BE2C (cell line): ENCODE data around the gene CCNB2.

ENCODE experiments used
- DNase-seq: peaks from one replicate; pipeline ENCODE4 v3.0.0-alpha.2; 2020
- H3K27me3 ChIP-seq: fragments of 250-450 bp; sonication (Bioruptor Pico); 2 replicates; pipeline ENCODE4 v1.5.1; 2020; ENCODE audit warnings: mild to moderate bottlenecking
- H3K36me3 ChIP-seq: fragments of 250-450 bp; sonication (Bioruptor Pico); 2 replicates; pipeline ENCODE4 v1.5.1; 2020; ENCODE audit warnings: mild to moderate bottlenecking
- H3K4me1 ChIP-seq: fragments of 250-450 bp; sonication (Bioruptor Pico); 2 replicates; pipeline ENCODE4 v1.5.1; 2020
- H3K4me3 ChIP-seq: 2 replicates; pipeline ENCODE4 v1.5.1; 2011; ENCODE audit warnings: low read depth, low read length
- H3K9me3 ChIP-seq: fragments of 250-450 bp; sonication (Bioruptor Pico); 2 replicates; pipeline ENCODE4 v1.5.1; 2020
- TF ChIP-seq, protein P1 (sequence below): IDR thresholded peaks from 2 replicates; pipeline ENCODE4 v1.5.1; 2012; ENCODE audit warnings: mild to moderate bottlenecking, low read depth, low read length

Gene CCNB2

DNA sequence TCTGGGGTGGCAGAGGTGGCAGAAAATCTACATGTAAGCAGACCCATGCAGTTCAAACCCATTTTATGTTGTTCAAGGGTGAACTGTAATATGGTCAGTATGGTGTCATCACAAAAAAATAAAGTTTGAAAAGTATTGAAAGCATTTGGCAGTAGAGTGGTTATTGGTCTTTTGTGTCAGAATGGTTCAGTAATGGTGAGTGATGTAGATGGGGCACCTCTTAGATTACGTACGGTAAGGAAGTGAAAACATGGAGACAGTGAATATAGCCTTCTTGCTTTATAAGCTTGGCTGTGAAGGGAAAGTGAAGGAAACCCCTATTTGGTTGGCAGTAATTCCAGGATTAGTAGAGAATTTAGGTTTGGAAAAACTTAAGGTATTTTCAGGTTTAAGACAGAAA lies 17.2 kb upstream of the CCNB2 start:
- TF ChIP-seq, protein P1, sequence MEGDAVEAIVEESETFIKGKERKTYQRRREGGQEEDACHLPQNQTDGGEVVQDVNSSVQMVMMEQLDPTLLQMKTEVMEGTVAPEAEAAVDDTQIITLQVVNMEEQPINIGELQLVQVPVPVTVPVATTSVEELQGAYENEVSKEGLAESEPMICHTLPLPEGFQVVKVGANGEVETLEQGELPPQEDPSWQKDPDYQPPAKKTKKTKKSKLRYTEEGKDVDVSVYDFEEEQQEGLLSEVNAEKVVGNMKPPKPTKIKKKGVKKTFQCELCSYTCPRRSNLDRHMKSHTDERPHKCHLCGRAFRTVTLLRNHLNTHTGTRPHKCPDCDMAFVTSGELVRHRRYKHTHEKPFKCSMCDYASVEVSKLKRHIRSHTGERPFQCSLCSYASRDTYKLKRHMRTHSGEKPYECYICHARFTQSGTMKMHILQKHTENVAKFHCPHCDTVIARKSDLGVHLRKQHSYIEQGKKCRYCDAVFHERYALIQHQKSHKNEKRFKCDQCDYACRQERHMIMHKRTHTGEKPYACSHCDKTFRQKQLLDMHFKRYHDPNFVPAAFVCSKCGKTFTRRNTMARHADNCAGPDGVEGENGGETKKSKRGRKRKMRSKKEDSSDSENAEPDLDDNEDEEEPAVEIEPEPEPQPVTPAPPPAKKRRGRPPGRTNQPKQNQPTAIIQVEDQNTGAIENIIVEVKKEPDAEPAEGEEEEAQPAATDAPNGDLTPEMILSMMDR, result no peak
- Histone ChIP-seq H3K36me3 (peaks cover 62% of the 10 kb centered on the region), H3K4me1 (no peaks in the 10 kb centered on the region), H3K4me3 (no peak overlapping the region), H3K9me3 (no peaks in the 10 kb centered on the region; the same call in 1 of the 2 replicates), H3K27me3 (no peaks in the 10 kb centered on the region)
- no peak for DNase-seq

DNA sequence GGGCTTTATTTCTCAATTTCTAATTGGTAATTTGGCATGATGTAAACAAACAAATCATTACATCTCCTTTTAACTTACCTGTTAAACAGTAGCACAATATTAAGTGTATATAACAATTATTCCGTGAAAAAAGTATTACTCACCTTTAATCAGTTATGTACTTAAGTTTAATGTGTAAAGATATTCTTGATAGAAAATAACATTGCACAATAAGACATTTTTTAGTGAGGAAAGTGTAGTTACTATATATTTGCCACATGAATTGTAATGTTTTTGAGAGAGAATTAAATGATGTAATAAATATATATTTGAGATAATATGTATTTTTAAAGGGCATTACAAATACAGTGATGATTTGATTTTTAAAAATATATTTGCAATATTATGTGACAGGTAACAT lies 10.9 kb upstream of the CCNB2 start:
- DNase-seq, result no peak
- TF ChIP-seq, protein P1, result no peak
- H3K4me1 ChIP-seq, result no peaks in the 10 kb centered on the region
- no peak overlapping the region for H3K4me3 ChIP-seq
- H3K36me3 ChIP-seq, result peaks cover 59% of the 10 kb centered on the region
- H3K27me3 ChIP-seq, result no peaks in the 10 kb centered on the region
- H3K9me3 ChIP-seq, result no peaks in the 10 kb centered on the region

DNA sequence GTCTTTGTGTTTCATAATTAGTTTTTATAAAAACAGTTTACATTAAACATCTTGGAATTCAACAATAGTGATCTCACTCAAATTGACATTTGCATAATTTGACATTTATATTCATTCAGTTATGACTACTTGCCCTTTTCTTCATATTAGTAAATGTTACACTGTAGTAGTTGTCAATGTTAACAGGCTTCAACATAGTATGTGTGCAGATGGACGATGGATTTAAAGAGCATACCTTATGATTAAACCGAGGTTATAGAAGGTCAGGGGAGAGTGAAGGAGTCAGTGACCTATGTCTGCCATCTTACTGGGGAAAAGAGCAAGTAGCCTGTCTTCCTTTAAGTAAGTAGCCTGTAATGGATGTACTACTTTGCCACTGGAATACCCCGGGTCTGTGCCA lies 8.5 kb upstream of the CCNB2 start:
- Histone ChIP-seq H3K27me3 (no peaks in the 10 kb centered on the region), H3K36me3 (peaks cover 40% of the 10 kb centered on the region), H3K9me3 (no peaks in the 10 kb centered on the region)

DNA sequence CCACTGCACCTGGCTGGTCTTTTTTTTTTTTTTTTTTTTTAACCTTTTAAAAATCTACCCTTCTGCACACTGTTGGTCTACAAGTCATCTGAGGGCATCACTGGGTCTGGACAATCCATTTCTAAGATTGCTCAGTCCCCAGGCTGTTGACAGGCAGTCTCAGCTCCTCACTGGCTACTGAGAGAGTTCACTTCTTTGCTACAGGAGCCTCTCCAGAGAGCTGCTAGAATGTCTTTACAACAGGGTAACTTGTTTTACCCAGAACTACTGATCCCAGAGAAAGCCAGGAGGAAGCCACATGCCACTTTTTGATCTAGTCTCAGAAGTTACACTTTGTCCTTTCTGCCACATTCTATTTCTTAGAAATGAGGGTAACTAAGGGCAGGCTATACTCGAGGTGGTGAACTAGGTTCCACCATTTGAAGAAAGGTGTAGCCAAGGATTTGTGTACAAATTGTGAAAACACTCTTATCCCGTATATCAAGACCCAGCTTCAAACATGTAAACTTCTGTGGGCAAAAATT lies 5.7 kb upstream of the CCNB2 start:
- peaks cover 25% of the 10 kb centered on the region for H3K36me3 ChIP-seq
- H3K27me3 ChIP-seq, result no peaks in the 10 kb centered on the region
- no peak overlapping the region for H3K4me3 ChIP-seq
- DNase-seq, result no peak
- no peaks in the 10 kb centered on the region; the same call in 1 of the 2 replicates for H3K4me1 ChIP-seq
- TF ChIP-seq, protein P1, result no peak
- H3K9me3 ChIP-seq, result no peaks in the 10 kb centered on the region

More for the DNA sequence above, 8.5 kb upstream of the CCNB2 start:
- no peak for DNase-seq
- H3K4me1 ChIP-seq, result no peaks in the 10 kb centered on the region
- H3K4me3 ChIP-seq, result no peak overlapping the region
- TF ChIP-seq, protein P1, result no peak

DNA sequence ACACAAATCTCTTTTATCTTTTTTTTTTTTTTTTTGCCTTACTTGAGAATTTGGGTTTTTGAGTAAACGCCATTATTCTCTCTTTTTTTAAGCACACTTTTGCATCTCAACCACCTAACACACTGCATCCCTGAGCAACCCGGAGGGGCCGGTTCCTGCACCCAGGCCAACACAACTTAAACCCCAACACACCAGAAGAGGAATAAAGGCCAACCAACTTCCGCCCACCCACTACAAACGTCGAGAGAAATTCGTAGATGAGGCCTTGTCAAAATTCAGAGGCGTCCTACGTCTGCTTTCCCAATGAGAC lies 389 bp upstream of the CCNB2 start:
- TF ChIP-seq, protein P1, result no peak
- Histone ChIP-seq H3K4me3 (peak overlapping the region; percentile 92), H3K27me3 (no peaks in the 10 kb centered on the region), H3K9me3 (no peaks in the 10 kb centered on the region), H3K36me3 (peaks cover 28% of the 10 kb centered on the region), H3K4me1 (peaks cover 2% of the 10 kb centered on the region; the same call in 1 of the 2 replicates)
- DNase-seq, result no peak

DNA sequence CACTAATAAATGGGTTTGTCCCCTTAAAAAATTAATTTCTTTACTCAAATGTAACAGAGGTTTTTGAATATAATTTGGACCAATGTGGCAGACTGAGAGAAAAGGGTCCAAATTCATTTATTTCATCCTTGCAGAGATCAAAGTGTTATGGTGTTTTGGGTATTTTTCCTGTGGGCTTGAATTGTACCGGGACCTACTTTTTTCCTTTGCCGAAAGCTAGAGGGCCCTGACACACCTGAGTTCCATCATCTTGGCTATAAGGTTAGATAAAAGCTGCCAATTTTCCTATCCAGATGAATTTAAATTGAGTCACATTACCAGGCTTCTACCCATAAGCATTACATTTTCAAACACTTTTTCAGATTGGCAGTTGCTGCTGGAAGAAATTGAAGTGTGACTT lies 908 bp downstream of the CCNB2 start:
- Histone ChIP-seq H3K4me1 (peaks cover 2% of the 10 kb centered on the region; the same call in 1 of the 2 replicates), H3K9me3 (no peaks in the 10 kb centered on the region), H3K4me3 (peak overlapping the region; percentile 92), H3K36me3 (peaks cover 41% of the 10 kb centered on the region), H3K27me3 (no peaks in the 10 kb centered on the region)
- DNase-seq, result no peak
- TF ChIP-seq, protein P1, result peak; percentile 25; the same call in 1 of the 2 replicates
